Measurements from ENCODE around the gene SLC29A3.

The SLC29A3 gene

DNA sequence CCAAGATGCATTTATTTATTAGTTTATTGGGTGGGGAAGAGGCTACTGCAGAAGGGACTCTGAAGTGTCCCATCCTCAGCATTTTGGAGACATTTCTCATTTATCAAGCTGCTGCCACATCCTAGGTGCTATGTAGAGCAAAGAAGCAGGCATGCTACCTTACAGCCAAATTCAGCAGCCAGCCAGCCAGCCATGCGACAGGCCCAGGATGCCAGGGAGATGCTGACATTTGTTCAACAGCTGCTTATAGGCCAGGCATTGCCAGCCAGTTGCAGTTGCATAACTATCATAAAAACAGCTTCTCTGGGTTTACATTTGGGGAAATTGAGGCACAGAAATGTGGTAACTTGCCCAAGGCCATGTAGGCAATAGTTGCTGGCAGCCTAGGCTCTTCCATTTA is 2.3 kb downstream of the SLC29A3 start:
- DNase-seq (ENCODE audit: low read depth in 2 of 2) = no peak

DNA sequence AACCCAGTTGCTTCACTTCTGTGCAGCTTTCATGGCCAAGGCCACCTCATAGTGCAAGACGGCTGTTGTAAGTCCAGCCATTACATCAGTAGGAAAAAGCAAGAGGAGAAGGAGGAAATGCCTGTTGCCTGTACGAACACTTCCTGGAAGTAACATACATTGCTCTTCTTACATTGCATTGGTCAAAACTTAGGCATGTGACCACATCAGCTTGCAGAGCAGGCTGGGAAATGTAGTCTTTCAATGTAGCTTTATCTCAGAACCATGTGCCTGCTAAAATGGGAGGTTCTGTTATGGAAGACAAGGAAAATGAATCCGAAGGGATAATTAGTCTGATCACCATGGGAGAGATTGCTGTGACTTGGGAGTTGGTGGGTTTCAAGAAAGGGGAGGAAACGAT is 4.3 kb downstream of the SLC29A3 start:
- no peak for DNase-seq (ENCODE audit: low read depth in 2 of 2)

DNA sequence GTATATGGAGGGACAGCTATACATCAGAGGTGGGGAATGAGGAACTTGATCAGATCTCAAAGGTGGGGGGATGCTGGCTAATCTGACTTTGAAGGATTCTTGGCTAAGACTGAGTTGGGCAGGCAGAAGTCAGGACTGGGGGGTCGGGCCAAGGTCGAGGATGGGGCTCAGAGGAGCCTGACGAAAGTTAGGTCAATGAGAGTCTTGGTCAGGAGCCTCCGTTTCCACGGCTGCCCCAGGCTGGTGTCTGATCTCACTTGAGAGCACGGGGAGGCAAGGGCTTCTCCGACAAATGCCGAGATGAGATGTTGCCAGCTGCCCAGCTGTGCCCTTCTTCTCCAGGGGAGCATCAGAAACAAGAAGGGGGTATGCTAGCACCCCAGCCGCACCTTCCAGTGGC is 5.7 kb downstream of the SLC29A3 start:
- no peak for DNase-seq (ENCODE audit: low read depth in 2 of 2)

DNA sequence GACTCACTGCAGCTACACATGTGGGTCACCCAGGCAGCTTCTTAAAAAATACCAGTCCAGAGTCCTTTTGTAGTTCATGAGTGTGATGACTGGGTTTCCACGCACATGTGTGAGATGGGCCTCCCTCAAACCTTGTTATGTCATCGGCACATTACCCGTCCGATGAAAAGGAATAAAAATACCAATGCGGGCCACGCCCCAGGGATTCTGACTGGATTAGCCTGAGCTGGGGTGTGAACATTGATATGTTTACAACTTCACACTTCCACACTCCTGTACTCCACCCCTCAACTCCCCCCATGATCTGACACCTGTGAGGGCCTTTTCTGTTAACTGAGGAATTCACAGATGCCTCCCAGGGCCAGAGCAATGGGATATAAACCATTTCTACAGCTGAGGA is 6.2 kb downstream of the SLC29A3 start:
- DNase-seq (ENCODE audit: low read depth in 2 of 2) = no peak

DNA sequence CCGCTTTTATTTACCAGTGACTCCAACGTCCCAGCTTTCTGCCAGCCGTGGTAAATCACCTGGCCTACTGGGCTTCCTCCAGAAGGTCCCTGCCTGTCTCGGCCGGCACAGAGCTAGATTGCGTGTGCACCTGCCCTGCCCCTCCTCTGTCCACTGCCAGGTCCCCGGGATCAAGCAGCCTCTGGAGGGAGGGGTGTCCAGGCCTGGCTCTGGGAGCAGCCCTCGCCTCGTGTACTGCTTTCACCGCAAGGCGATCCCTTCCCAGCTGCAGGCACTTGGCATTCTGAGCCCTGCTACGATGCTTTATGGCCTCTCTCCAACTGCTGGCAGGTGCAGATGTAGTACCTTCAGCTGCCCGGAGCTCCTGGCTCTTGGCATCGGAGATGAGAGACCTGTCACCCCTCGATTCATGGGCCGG is 7.4 kb downstream of the SLC29A3 start:
- DNase-seq (ENCODE audit: low read depth in 2 of 2) = no peak

DNA sequence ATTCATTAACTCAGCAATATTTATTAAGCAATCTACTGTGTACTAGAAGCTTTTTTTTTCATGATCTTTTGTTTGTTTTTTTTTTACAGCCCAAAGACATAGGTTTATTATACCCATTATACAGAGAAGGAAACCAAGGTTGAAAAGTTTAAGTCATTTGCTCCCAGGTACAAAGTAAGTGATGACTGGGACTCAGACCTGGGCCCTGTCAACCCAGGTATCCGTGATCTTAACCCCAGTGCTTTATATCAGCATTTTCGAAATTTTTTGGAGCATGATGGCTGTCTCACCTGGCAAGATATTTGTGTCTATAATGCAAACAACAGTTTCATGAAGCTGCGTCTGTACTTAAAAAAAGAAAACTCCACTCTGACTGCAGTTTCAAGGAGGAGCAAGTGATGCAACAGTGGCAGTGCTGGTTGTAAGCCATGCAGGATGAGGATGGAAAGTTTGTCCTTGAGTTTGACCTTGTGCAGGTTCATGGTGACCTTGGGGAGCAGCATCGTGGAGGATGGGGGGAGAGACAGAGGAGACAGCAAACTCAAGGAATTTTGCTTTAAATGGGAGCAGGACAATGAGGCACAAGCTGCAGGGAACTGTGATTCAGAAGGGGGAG is 11.8 kb downstream of the SLC29A3 start:
- DNase-seq (ENCODE audit: low read depth in 2 of 2) = no peak

DNA sequence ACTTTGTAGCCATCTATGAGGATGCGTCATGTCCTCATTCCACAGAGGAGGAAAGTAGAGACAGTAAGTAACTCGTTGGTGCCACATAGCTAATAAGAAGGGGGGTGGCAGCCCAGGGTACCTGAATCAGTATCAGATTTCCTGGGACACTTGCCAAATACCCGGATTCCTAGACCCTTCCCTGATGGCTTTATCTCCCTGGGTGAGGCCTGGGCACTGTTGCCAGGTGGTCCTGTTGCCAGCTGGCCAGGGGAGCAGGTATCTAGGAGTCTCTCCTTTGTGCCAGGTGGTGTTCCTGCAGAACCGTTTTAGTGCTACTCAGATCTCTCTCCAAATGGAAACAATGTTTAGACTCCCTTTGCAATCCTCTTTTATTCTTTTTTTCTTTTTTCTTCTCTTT is 12.7 kb downstream of the SLC29A3 start:
- DNase-seq (ENCODE audit: low read depth in 2 of 2) = no peak

DNA sequence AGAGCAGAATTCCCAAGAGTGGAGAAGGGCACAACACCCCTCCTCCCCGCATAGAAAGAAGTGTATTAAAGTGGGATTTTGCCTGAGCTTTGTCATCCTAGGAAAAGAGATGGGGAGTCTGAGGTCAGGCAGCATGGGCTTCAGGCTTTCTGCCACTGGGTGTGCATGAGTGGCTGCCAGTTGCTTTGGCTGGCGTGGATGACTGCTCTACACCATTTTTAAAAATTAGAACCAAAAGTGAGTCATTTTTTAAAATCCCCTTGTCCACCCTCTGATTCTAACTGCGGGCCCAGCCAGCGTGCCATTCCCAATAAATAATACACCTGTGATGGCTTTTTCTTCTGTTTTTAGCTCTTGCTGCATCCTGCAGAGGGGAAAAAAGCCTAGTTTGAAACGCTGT is 13.4 kb downstream of the SLC29A3 start:
- DNase-seq (ENCODE audit: low read depth in 2 of 2) = no peak

DNA sequence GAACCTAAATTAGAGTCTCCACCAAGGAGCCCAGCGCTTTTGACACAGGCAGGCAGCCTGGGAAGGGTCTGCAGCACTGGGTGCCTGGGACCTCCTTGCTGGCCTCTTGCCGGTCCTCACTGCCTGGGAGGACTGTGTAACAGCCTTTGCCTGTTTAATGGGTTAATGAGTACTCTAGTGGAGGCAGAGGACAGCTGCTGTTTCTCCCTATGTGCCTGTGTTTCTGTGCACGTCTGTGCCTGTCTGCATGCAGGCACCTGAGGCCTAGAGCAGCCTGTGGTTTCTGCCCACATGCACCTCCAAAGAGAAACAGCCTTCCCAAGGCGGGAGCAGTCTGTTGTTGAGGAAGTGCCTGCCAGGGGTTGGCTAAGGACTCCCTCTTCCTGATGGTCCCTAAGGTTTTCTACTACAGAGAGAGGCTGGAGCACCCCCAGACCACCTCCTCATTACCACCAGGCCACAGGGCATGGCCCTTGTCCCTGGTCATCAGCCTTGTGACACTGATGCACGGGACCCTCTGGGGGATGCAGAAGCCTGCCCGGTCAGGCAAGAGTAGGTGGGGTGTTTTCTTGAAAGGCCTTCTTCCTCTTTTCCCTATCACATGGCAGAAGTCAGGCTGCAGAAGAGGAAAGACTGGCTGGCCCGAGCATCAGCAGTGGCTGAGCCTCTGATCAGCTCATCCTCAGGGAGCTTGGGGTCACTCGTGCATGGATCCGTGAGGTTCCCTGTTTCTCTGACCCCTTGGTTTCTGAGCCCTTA is 14.2 kb downstream of the SLC29A3 start:
- no peak for DNase-seq (ENCODE audit: low read depth in 2 of 2)

DNA sequence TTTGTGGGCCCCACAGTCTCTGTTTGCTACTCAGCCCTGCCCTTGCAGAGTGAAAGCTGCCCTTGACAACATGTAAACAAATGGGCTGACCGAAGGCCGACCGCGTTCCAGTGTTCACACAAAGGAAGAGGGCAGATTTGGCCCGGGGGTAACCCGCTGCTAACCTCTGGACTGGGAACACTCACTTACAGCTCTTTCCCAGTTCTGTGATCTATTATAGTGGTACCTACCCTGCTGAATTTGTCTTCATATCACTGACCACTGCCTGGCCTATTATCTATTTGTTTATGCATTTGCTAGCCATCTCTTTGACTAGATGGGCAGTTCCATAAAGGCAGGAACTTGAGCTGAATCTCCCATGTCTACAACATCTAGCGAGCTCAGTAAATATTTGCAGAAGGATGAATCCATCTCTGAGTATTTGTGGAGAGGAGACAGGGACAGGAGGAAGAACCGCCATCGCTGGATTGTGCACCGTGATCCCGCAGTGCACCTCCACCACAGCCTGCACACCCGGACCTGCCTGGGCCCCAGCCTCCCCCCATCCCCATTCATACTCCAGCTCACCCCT is 15.2 kb downstream of the SLC29A3 start:
- DNase-seq (ENCODE audit: low read depth in 2 of 2) = no peak

DNA sequence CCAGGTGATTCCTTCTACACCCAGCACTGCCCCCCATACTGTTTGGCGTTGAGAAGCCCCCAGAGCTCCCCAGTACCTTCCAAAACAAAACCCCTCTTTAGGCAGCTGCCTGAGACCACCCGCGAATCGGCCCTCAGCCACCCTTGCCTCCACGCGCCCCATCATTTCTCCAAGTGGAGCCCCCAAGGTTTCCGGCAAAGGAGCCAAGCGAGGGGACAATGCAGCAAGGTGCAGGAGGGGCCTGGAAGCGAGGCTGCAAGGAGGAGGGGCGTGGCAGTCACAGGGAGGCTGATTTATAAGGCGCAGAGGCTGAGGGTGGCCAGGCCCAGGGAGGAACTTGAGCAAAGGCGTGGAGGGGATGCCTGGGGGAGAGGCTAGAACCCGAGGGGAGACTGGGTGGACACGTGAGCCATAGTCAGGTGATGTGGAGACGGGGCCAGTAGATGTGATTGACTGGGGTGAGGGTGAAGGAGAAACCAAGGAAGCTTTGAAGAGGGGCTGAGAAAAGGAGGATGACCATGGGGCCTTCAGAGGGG is 16.2 kb downstream of the SLC29A3 start:
- no peak for DNase-seq (ENCODE audit: low read depth in 2 of 2)

DNA sequence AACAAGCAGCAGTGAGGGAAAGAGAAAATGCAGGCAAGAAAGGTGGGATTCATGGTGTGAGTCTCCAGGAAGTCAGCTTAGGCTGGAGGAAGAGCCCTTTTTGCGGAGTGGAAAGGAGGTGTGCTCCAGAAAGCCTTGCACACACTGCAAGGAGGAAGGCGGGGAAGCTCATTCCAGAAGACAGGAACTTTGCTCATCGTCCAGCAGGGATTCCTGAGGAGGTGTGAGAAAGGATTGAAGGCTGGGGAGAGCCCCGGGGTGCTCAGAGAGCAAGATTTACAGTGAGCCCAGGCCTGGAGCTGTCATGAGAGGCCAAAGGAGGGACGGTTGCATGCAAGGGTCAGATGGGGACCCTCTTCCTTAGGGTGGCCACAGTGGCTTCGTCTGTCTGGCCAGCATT is 17.6 kb downstream of the SLC29A3 start:
- no peak for DNase-seq (ENCODE audit: low read depth in 2 of 2)

DNA sequence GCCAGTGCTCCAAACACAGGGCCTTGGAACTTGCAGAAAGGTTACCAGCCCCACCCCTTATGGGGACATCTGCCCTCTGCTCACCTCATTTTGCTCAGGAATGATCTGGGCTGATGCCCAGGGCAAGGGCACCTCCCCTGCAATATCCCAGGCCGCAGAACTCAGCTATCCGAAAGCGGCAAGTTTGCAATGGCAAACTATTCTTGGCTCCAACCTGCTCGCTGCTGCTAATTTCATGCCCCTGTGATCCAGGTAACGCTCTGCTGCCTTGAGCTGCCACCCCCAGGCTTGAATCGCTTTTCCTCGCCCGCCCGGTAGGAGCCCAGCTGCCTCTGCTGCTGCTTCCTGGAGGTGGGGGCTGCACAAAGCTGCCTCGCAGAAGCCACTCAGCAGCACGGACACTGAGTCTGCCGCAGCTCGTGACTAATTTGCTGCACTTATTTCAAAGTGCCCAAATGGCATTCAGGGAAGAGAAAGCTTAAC is 18.2 kb downstream of the SLC29A3 start:
- DNase-seq (ENCODE audit: low read depth in 2 of 2) = no peak

DNA sequence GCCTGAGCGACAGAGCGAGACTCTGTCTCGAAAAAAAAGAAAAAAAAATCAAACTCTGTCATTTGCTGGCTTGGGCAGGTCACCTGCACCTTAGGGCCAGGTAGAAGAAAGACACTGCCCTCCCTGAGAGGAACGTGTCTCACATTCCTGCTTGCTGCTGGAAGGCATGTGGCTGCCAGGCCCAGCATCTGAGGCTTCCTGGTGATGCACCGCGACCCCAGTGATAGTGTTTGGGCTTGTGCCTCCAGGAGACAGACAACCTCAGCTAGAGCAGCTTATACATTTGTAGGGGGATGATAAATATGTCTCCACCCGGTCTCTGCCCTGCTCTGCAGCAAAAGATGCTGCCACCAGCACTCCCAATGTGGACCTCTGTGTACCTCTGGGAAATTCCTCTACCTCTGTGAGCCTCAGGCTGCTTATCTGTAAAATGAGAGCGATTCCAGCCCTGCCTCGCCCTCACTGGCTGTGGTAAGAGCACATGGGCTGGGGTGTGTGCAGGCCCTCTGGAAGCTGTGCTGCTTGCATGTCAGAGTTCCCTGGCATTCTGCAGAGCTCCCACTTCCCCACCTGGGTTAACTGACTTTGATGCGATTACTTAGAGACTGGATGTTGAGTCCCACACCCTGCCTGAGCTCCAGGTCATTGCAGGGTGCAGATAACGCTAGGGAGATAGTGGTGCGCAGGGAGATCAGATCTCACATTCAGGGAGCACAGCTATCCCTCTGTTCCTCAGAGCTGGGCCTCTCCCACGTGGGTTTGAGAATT is 19.9 kb downstream of the SLC29A3 start:
- DNase-seq (ENCODE audit: low read depth in 2 of 2) = no peak

DNA sequence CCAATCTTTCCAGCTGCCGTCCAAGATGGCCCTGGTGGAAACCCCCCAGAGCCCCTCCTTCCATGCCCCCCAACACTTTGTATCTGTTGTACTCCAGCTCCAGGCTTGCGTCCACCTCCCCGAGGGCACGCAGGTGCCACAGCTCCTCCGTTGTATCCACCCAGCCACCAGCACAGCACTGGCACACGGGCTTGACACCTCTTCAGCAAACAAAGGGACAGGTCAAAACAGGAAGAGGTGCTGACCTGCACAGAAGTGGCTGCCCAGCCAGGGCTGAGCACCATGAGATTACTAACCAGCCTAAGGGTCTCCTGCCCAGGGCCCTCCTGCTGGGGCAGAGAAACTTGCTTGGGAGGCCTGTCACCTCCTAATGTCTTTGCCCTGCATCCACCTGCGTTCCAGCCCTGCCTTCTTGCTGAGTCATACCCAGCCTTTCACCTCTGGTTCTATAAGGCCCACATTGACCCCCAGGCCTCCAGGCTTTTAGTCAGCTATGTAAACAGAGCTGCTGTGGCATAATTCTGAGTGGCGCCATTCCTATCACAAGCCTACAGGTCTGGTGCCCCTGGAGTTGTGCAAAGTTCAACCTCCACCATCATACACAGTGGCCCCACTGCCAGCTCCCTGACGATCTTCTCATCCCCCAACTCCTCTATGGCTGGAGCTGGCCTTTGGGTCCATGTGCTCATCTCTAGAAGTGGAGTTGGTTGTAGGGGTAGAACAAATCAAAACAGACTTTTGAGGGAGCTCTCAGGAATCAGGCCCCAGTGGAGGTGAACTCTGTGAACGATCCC is 20.9 kb downstream of the SLC29A3 start:
- DNase-seq (ENCODE audit: low read depth in 2 of 2) = no peak

DNA sequence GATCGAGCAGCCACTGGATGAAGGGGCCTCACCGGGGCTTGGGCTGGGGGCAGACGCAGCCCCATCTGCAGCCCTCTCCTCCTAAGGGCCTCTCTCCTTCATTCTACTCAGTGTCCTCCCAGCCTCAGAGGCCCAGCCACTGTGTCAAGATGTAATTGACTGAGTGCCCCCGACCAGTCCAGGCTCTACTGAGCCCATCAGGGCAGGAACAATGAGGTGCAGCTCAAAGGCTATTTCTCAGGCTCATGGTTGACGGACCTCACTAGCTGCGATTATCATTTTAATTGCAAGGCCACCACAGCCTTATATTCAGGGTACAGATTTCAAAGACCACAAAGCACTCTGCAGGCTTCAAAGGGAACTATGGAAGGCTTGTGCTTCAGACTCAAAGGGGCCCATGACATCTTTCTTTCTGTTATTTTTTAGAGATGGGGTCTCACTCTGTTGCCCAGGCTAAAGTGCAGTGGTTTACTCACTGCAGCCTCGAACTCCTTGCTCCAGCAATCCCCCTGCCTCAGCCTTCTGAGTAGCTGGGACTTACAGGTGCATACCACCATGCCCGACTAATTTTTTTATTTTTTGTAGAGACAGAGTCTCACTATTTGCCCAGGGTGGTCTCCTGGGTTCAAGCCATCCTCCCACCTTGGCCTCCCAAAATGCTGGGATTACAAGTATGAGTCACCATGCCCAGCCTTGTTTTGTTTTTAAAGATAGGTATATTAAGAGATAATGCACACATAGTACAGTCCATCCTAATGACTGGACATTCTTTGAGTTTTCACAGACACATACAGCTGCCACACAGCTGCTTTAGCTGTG is 23.7 kb downstream of the SLC29A3 start:
- DNase-seq (ENCODE audit: low read depth in 2 of 2) = no peak

DNA sequence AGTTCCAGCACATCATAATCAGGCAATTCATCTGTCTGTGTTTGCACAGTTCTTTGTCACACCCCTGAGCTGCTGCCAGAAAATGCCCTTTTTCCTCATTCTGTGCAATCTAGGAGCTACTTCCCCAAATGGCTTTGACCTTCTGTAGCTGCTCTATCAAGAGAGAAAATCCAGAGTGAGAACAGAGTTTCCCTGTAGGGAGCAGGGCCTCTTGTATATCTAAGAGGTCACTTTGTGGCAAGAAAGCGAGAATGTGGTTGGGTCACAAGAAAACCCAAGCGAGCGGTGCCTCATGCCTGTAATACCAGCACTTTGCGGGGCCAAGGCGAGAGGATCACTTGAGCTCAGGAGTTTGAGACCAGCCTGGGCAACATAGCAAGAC is 24.3 kb downstream of the SLC29A3 start:
- DNase-seq (ENCODE audit: low read depth in 2 of 2) = no peak

DNA sequence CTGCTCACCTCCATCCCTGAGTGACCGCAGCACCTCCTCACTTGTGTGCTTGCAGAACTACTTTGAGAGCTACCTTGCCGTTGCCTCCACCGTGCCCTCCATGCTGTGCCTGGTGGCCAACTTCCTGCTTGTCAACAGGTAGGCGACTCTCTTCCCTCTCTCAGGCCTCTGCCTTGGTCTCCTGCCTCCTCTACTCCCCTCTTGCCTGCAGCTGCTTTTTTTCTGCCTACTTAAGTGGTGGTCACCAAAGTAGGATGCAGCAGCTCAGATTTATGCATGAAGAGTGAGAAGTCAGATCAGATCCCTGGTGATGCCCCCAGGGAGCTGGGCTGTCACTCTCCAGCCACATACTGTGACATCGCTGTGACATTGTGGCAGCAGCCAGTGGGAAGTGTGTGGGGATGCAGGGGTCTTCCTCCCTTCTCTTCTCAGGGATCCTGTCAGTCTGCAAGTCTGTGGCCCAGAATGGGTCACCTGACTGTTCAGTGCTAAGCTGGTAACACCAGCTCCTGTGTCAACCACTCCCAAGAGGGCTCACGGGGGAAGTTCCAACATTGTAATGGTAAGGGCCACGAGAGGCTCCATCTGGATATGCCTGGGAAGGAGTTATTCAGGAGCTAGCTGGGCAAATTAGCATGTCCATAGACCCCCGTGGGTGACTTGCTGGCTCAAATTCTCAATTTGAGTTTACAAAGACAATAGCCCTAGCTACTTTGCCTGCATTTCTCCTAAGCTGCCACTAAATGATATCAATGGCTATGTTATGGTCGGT is 25.3 kb downstream of the SLC29A3 start:
- no peak for DNase-seq (ENCODE audit: low read depth in 2 of 2)

DNA sequence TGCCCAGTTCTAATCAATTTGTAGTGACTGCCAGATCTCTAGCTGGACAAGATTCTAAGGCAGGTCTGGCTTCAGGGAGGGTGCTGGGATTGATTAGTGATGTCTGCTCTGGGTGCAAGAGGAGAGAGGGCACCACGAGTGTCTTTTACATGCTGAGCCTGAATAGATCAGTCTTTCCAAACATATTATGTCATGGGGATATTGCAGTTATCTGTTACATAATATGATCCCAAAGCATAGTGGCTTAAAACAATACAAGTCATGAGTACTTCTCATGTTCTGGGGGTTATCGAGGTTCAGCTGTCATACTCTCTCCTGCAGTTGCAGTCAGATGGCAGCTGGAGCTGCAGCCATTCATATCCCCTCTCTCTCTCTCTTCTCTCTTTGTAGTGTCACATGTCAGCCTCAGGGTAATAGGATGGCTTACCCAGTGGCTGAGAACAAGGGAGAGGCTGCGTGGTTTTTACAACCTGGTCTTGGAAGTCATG is 26.0 kb downstream of the SLC29A3 start:
- no peak for DNase-seq (ENCODE audit: low read depth in 2 of 2)

DNA sequence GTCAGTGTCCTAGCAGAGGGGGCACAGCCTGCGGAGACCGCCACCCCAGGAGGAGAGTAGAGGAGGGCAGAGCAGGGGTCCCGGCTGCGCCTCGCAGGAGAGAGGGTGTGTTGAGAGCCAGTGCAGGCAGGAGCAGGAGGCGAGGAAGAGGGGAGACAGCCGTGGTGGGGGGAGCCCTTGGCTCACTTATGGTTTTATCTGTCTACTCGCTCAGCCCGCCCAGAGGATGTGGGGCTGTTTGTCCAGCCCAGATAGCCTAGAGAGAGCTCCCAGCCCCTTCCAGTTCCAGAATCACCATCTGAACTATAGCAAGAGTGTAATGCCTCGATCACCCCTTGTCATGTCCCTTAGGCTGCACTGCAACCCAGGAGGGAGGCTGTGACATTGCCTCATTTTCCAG is 26.6 kb downstream of the SLC29A3 start:
- DNase-seq (ENCODE audit: low read depth in 2 of 2) = no peak

Measured in stimulated activated CD8-positive, alpha-beta memory T cell treated with anti-CD3 and anti-CD28 coated beads, Interleukin-15, amount 100 ng/mL, for 48 hours (primary cell).